22Rv1 (cell line): ENCODE measurements around the gene AFF2.

Source experiments
- H3K27ac ChIP-seq: fragments of 450-650 bp; 2 replicates; pipeline ENCODE4 v1.5.1; 2017
- ZFX ChIP-seq: fragments of 450-650 bp; IDR thresholded peaks from 2 replicates; pipeline ENCODE4 v1.6.1; 2017; ENCODE audit warnings: antibody characterized with exemption, borderline replicate concordance
- TF ChIP-seq, protein P1 (sequence below): fragments of 450-650 bp; IDR thresholded peaks from 2 replicates; pipeline ENCODE4 v1.5.1; 2017; ENCODE audit warnings: mild to moderate bottlenecking

Gene AFF2

DNA sequence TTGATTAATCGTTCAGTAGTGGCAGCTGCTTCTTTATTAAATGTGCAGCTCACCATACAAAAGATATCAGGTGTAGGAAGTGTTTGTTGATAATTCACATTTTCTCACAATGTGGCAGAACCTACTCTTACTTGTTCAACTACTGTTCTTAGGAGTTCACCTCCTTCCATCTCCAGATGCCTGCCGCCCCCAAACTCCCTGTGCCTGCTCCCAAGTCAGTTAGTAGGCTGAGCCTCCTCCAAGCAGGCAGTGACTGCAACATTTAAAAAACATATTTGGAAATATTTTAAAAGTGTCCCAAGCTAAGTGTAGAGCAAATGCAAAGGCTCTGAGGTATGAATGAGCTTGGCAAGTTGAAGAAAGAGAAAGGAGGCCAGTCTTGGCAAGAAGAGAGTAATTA, 100.2 kb downstream of the AFF2 start:
- no peak for TF ChIP-seq ZFX
- TF ChIP-seq, protein P1, sequence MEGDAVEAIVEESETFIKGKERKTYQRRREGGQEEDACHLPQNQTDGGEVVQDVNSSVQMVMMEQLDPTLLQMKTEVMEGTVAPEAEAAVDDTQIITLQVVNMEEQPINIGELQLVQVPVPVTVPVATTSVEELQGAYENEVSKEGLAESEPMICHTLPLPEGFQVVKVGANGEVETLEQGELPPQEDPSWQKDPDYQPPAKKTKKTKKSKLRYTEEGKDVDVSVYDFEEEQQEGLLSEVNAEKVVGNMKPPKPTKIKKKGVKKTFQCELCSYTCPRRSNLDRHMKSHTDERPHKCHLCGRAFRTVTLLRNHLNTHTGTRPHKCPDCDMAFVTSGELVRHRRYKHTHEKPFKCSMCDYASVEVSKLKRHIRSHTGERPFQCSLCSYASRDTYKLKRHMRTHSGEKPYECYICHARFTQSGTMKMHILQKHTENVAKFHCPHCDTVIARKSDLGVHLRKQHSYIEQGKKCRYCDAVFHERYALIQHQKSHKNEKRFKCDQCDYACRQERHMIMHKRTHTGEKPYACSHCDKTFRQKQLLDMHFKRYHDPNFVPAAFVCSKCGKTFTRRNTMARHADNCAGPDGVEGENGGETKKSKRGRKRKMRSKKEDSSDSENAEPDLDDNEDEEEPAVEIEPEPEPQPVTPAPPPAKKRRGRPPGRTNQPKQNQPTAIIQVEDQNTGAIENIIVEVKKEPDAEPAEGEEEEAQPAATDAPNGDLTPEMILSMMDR, result no peak
- no peak overlapping the region for H3K27ac ChIP-seq

- no peak overlapping the region for H3K27ac ChIP-seq
- no peak for TF ChIP-seq ZFX
- TF ChIP-seq, protein P1, result no peak
Measured at GRCh38 chrX:148601034-148601433, 100.6 kb downstream of the AFF2 start.

GRCh38 chrX:148609515-148610327, 109.3 kb downstream of the AFF2 start:
- 0 out of 2 replicates have a peak overlapping the region, but pooled peaks have one; percentile 13 for H3K27ac ChIP-seq
- TF ChIP-seq ZFX, result no peak
- TF ChIP-seq, protein P1, result no peak

GRCh38 chrX:148610328-148610698, 109.9 kb downstream of the AFF2 start:
- H3K27ac ChIP-seq, result no peak overlapping the region
- TF ChIP-seq, protein P1, result no peak
- no peak for TF ChIP-seq ZFX

- TF ChIP-seq, protein P1, result no peak
- TF ChIP-seq ZFX, result no peak
Measured at GRCh38 chrX:148611993-148612392, 111.6 kb downstream of the AFF2 start.

DNA sequence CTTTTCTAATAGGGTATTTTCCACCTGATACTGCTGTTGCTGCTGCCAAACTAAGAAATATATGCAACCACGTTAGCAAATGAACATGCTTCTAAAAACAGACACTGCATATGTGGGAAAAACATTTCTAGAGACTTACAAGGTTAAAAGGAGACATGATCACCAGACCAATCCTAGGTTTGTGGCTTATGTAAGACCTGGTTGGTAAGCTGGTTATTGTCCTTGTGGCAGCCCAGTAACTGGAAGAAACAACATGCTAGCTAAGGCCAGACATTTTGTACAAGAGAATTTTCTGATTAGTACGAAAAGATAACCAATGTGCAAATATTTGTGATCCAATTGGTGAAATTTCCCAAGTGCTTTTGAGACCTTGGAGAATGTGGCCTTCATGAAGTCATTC, 112.0 kb downstream of the AFF2 start:
- no peak overlapping the region for H3K27ac ChIP-seq
- TF ChIP-seq, protein P1, result no peak
- TF ChIP-seq ZFX, result no peak

More at GRCh38 chrX:148611993-148612392, 111.6 kb downstream of the AFF2 start:
- no peak overlapping the region for H3K27ac ChIP-seq

GRCh38 chrX:148613636-148614035, 113.2 kb downstream of the AFF2 start:
- H3K27ac ChIP-seq, result no peak overlapping the region
- TF ChIP-seq ZFX, result no peak
- TF ChIP-seq, protein P1, result no peak
